ENCODE data around the gene ALDH1L1.

The ALDH1L1 gene

DNA sequence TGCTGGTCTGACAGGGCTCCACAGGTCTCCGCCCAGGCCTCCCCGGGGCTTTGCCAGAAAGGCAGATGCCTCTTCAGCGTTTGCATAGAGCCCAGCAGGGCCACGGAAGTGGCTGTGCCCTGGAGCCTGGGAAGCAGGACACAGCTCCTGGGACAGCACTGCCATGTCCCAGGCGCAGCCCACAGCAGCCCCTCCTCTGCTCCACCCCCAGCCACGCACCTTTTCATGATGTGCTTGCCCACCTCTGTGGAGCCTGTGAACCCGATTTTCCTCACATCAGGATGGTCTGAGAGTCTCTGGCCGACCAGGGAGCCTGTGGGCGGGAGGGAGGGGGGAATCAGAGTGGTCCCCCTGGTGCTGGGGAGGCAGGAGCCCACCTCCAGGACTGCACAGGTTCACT lies 62.6 kb downstream of the ALDH1L1 start:
- no peak for DNase-seq

DNA sequence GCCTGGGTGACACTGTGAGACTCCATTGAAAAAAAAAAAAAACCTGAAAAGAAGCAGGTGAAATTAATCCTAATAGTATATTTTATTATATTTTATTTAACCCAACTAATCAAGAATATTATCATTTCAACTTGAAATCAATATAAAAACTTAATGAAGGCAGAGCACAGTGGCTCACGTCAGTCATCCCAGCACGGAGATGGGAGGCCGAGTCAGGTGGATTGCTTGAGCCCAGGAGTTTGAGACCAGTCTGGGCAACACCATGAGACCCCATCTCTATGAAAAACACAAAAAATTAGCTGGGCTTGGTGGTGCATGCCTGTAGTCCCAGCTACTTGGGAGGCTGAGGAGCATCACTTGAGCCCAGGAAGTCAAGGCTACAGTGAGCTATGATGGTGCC lies 63.2 kb downstream of the ALDH1L1 start:
- DNase-seq = no peak

DNA sequence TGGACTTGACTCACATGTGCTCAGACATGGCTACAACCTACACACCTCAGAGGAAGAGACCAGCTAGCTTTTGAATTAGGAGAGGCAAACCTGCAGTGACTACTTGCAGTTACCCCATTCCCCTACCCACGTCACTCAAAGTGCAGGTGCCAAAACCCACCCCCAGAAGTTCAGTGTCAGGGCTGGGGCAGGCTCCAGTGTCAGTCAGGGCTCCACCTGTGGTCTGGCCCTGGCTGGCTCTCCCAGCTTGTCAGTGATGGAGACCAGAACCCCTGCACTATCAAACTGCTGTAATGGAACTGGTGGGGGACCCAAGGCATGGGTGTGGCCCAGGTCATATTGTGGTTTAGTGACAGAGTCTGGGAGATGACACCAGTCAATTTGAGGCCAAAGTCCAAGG lies 63.9 kb downstream of the ALDH1L1 start:
- no peak for DNase-seq

DNA sequence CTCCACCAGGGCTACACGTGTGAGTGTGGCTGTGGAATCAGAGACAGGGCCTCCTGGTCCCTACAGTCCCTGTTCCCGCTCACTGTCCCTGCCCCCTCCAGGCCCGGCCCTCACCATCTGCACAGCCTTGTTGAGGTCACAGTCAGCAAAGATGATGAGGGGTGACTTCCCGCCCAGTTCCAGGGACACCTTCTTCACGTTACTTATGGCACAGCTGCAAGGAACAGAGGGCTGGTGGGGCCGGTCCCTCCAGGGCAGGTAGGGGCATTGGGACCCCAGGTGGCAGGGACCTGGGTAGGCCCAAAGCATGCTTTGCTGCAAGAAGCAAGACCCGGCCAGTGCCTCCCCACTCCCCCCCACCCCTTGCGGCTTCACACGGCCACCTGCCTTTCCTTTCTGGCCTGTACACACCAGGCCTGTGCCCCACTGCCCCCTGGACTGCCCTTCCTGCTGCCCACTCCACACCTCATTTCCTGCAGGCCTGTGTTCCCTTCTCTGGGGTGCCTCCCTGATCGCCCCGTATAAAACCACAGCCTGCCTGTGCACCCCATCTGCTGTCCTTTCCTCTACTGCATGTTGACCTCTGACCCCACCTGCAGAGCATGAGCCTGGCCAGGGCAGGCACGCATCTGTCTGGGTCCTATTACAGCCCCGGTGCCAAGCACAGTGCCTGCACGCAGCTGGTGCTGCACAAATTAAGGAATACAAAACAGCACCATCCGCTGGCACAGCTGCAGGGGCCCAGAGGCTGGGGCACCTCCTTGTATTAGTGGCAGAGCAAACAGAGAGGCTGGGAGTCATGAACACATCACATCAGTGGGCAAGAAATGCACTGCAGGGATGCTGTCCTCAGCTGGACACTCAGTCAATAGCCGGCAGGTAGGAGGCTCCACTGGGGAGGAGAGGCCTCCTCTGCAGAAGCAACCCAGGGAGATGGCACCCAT lies 65.7 kb downstream of the ALDH1L1 start:
- DNase-seq = no peak

DNA sequence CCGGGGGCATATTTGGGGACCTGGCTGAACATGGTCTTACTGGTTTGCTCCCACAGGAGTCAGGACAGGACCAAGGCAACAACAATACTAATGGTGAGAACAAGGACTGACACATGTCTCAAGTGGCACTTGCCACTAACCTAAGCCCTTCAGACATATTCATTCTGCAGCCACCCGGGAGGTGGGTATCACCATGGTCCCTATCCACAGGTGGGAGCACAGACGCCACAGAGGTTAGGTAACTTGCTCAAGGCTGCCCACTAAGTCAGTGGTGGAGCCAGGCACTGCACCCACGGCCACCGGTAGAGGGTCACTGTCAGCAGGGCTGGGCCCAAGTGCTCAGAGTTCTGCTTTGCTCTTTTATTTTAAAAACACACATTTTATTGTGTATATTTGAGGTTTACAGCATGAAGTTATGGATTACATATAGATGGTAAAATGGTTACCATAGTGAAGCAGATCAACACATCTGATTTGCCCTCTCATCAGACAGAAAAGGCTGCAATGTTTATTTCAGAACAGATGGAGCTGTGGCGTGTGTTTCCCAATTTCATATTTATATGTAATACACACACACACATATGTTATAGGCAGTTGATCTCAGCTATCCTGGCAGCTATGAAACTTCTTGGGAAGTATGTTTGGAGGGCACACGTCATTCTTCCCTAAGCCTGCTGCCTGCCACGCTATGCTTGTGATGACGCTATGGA lies 66.5 kb downstream of the ALDH1L1 start:
- DNase-seq = no peak

DNA sequence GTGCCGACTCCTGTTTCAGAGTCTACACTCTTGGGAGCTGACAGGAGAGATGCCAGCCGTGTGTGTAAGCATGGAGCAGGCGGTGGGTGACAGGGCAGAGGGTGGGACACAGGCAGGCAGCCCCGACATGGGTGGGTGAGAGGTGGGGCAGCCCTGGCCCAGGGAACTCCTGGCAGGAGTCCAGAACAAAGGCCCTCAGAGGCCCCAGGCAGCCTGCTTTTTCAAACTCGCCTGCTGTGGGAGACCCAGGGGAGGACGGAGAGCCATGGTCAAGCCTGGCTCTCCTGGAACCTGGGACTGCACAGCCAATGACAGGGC lies 67.2 kb downstream of the ALDH1L1 start:
- DNase-seq = no peak

DNA sequence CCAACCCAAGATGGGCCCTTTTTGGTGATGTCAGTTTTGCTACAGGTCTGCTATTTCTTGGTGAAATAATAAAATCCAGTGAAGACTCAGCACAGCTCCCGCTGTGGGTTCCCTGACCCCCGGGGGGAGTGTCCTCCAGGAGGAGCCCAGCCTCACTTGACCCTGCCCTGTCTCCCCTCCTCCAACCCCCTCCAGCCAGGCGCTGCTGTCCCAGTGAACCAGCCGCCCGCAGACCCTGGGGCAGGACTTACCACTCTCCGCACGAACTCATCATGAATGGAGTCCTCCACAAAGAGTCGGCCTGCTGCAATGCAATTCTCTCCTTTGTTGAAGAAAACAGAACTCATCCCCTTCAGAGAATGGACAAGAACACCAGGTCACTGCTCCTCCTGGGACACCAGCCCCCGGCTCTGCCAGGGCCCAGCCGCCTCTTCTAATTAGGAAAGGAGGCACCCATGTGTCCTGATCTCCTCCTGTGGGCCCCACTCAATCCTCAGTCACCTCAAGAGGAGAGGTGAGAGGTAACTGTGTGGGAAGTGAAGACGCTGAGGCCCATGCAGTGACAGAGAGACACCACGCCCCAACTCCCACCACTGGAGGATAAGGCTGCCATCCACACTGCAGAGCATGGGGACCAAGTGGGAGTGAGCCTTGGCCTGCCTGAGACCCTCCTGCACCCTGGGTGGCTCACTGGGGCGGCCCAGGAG lies 67.7 kb downstream of the ALDH1L1 start:
- no peak for DNase-seq

DNA sequence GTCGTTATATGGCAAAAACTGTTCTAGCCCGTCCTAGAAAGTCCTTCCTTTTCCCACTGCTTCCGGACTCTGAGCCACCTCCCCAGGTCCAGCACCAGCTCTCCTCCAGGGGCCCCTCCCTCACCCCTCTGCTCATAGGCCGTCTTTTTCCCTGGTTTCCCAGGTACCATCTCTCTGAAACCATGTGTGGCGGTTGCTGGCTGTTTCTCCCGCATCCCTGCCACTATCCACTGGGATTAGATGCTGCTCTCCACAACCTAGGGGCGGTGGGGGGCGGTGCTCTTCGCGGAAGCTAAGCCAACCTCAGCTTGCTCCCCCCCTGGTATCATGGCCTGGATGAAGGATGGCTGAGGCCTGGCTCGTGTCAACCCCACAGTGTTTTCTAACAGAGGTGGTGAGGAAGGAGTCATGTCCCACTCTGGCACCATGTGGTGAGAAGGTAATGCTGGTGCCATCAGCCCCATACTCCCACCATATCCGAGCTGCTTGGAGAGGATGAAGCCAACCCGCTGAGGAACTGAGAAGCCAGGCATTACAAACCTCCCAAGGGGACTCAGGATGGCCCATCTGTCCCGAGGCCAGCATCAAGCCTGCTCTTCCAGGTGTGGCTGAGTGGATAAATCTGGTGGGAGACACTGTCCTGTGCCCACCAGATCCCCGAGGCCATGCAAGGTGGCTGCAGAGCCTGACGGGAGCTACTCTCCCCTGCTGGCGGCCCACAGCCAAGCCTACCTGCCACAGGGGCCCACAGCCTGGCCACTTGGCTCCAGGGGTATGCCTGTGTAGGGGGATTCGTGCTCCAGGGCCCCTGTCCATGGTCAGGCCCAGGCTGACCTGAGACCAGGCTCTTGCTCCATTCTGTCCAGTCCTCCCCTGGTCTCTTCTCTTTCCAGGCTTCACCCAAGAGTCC lies 68.6 kb downstream of the ALDH1L1 start:
- no peak for DNase-seq

DNA sequence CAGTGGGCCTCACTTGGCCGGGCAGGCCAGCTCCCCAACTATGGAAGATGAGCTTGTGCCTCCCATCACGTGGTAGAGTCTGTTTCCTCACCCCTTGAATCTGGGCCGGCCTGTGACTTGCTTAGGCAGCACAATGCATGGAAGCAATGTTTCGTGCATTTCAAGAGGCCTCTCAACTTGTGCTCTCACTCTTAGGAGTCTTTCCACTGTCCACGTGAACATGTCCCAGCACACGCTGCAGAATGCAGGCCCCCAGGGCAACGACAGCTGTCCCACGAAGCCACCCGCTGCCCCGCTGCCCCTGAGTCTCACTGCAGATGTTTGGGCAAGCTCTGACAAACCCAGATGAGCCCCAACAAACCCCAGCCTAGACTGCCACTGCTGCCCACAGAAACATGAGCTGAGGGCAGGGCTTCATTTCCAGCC lies 69.2 kb downstream of the ALDH1L1 start:
- no peak for DNase-seq

DNA sequence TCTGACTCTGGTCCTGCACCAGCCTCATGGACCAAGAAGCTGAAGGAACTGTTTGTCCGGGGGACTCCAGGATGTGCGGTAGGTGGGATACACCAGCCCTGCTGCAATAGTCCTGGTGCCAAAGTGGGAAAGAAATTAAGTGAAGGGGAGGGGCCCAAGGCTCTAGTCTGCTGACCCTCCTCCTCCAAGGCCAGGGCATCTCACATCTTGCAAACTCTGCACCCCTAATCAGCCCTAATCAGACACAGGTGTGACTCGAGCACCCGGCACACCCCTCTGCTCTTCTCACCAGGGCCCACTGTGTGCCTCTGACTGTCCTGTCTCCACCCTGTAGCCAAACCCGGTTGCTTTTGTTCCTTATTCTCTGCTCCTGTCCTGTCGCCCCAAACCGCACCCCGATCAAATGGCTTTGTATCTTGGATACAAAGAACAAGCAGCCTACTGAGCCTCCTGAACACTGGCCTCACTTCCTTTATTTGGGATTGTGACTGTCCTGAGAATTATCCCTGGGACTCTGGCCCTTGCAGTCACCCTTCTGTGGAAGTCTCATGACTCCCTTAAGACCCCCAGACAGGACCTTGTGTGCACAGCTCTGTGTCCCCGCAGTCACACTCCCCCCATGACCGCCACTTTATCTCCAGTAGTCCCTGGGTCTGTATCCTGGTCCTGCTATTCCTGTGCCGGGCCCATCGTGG lies 69.8 kb downstream of the ALDH1L1 start:
- no peak for DNase-seq

DNA sequence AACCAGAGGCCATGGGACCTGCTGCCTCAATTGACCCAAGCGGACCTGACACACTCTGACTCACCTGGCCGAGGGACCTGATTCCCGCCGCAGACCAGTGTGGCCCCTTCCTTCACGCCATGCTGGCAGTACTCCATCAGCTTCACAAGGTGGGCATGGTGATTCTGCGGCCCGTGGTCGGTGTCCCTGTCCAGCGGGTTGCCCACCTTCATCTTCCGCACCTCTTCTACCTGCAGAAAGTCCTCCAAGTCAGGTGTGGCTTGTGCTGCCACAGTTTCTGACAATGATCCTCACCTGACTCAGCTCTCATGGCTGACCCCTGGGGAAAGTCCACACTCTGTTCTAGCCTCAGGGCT lies 70.5 kb downstream of the ALDH1L1 start:
- no peak for DNase-seq

DNA sequence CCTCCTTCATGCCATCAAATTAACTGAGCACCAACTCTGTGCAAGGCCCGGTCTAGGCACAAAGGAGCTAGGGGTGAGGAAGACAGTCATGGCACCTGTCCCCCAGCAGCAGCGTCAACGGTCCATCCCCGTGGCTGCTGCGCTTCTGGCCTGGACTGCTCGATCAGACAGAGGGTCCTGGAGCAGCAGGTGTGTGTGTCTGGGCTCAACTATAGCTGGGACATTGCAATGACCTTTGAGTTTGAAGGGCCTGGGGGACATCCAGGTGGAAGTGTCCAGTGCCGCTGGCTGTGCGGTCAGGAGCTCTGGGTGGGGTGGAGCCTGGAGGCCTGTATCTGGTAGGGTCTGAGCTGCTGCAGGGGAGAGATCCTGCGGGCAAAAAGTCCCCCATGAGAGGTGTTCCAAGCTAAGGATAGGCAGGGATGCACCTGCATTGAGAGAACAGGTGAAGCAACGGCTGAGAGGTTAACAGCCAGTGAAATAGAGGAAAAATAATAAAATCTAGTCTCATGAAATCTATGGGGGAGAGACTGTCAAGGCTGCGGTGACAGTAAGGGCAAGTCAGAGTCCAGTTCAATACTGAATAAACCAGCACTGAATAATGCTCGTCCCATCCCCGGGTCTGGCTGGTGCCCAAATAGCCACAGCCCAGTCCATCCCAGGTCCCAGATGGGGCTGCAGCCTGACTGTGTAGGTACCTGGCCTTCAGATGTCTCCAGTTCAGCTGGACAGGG lies 71.1 kb downstream of the ALDH1L1 start:
- DNase-seq = no peak

DNA sequence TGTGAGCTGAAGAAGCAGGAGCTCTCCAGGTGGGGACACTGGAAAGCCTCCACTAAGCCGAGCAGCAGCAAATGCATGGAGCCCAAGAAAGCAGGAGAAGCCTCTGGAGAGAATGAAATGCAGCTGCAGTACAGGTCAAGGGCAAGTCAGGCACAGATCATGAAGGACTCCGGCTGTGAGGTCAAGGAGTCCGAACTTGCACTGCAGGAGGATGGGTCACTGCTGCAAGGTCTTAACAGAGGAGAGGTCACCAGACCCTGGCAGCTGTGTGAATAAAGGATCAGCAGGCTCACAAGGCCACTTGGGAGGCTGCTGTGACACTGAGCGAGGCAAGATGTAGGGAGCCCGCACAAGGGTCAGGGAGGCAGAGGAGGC lies 71.7 kb downstream of the ALDH1L1 start:
- DNase-seq = no peak

DNA sequence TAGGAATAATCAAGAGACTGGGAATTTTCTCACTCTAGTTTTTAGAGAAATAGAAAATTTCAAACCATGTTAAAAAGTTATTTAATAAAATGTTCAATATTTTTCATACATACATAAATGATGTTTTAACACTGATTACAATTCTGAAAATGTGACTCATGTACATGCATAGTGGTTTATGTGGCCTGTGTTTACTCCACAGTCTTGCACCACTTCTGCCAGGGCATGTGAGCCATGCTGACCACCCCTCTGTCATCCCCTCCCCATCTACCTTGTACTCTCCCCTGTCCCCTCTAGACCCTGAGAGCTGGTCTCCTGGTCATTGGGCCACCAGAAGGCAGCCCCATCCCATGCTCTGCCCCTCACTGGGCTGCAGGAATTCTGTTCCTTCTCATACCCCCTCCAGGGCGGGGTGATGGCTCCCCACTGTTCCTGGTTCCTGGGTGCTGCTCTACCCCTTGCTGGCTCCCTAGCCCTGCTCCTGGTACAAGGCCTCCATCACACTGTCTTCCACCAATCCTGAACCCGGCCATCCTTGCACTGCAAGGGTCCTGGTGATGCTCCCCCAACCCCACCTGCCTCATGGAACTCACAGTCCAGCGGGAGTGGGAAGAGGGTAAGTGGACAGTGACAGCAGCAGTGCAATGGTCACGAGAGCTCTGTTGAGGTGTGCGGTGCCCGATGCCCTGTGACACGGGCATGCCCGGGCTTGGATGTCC lies 72.3 kb downstream of the ALDH1L1 start:
- no peak for DNase-seq

DNA sequence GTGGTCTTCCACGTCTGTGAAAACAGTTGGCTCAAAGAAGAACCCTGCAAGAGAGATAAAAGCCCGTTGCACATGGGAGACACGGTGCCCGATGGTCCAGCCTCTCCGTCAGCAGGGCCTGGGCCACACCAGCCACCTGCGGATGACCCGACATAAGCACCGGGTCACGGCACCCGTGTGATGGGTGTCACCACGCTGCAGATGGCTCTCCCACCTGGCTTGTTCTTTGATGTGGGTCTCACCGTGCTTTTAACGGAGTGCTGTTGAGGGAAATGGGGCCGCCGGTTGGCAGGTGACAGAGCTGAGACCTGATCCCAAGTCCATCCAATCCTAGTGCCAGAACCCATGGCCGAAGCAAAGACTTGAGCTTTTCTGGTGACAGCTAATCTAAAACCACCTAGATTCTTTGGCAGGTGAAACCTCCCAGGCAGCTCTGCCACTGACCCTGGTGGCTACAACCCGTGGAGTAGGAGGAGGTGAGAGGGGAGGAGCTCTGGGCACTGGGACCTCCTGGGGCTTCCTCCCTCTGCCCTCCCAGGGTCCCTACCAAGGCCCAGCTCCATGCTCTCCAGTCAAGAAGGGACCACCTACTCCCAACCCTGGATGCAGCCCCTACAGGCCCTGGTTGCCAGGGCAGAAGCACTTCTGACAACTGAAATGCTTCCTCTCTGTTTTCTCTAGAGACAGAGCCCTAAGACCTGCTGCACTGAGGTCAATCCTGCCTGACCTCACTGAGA lies 73.0 kb downstream of the ALDH1L1 start:
- DNase-seq = no peak

DNA sequence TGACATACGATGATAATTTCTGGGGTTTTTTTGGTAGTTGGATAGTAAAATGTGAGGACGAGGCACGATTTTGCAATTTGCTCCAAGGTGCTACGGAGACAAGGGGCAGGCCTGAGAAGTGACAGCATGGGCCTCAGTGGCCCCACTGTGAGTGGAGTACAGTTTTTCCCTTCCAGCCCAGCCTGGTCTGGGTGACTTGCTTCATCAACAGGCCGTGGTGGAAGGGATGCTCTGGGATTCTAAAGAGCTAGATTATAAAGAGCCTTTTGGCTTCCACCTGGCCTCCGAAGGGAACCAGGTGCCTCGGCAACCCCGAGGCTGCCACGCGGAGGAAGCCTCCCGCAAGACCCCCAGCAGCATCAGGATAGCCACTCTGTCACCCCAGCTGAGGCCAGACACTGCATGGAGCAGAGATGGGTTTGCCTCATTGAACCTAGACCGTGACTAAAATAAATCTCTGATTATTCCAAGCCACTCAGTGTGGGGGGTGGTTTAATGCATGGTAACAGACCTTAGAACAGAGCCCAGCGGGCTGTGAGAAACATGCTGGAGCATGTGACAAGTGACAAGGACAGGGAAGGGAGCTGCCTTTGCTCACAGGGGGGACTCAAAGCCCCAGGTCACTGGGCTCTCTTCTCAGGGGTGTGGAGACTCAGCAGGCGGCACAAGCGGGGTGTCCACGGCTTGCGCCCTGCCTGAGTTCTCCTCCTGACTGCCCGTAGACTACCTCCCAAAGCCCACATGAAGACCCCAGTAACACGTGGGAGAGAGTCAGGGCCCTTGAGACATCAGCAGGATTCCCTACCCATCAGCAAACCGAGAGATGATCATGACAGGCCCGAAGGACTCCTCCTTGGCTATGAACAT lies 73.8 kb downstream of the ALDH1L1 start:
- DNase-seq = no peak

DNA sequence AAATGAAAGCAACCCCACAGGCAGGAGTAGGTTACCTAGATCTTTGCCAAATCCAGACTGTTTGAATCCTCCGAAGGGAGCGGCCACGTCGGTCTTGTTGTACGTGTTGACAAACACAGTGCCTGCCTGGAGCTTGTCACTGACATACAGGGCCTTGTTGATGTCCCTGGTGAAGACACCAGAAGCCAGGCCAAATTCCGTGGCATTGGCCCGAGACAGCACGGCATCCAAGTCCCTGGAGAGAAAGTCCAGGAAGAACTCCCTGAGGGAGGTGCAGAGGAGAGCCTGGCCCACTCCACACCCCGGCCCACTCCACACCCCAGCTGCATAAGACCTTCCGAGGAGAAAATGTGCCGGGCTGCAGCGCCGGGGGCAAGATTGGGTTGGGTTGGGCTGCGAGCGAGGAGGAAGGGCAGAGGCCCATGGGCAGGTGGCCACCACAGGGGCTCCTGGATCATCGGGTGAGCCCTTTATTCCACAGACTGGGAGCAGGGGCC lies 74.6 kb downstream of the ALDH1L1 start:
- no peak for DNase-seq

DNA sequence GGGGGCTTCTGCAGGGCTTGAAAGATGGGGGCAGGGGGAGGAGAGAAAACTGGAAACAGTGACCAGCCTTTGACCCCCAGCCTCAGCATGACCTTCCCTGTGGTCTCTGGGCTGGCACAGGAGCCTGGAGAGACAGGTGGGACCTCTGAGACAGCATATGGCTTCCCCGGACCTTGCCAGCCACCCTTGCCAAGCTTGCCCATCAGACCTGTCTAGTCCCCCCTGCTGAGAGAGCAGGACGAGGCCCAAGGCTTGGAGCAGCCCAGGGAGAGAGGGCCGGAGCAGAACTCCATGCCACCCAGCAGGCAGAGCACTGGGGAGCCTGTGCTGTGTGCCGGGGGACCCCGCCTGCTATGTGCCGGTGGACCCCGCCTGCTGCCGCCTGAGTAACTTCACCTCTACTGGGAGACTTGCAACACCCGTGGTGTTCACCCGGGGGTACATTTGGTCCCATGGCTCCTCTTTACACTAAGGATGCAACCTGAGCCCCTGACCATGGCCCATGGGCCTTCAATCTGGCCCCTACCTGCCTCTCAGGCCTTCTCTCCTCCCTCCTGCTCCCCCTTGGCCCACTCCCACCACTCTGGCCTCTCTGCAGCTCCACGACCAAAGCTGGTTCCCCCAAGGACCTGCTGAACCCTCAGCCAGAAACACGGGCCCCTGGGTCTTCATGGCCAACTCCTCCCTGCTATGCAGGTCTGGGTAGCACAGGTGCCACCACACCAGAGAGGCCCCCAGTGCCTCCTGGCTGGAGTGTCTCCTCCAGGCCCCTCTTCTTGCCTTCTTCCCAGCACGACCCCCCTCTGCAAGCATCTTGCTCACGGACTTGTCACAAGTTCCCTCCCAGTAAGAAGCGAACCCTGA lies 75.4 kb downstream of the ALDH1L1 start:
- peak in 1 of 2 experiments; percentile 31 for DNase-seq
